Effector memory CD4-positive, alpha-beta T cell (primary cell): ENCODE results near the gene SATB2.

ENCODE experiments used
- DNase-seq, 3 donors: peaks; one replicate each; pipeline ENCODE4 v3.0.0-alpha.2; 2020
- H3K27ac ChIP-seq: 2 replicates; pipeline ENCODE4 v1.7.0; 2013; ENCODE audit warnings: mild to moderate bottlenecking, low read length, moderate library complexity; ENCODE audit not compliant: insufficient read depth, poor library complexity, severe bottlenecking
- H3K27me3 ChIP-seq: replicated peaks from 2 replicates; pipeline ENCODE4 v1.7.0; 2013; ENCODE audit warnings: mild to moderate bottlenecking, low read length; ENCODE audit not compliant: insufficient read depth, control insufficient read depth, poor library complexity, severe bottlenecking
- H3K36me3 ChIP-seq: 2 replicates; pipeline ENCODE4 v1.7.0; 2013; ENCODE audit warnings: mild to moderate bottlenecking, low read length, moderate library complexity; ENCODE audit not compliant: control insufficient read depth, insufficient read depth
- H3K4me1 ChIP-seq: 2 replicates; pipeline ENCODE4 v1.7.0; 2013; ENCODE audit warnings: low read length, mild to moderate bottlenecking; ENCODE audit not compliant: control insufficient read depth, insufficient read depth, poor library complexity, severe bottlenecking
- H3K4me3 ChIP-seq: 2 replicates; pipeline ENCODE4 v1.7.0; 2013; ENCODE audit warnings: low read length, low read depth, mild to moderate bottlenecking; ENCODE audit not compliant: insufficient read depth, poor library complexity, severe bottlenecking
- H3K9me3 ChIP-seq: 2 replicates; pipeline ENCODE4 v1.7.0; 2013; ENCODE audit warnings: mild to moderate bottlenecking, low read length, moderate library complexity; ENCODE audit not compliant: control insufficient read depth

The SATB2 gene

GRCh38 chr2:199452260-199452990 is 5.3 kb downstream of the SATB2 start:
- H3K4me1 ChIP-seq: peaks cover 17% of the 10 kb centered on the region
- peaks cover 51% of the 10 kb centered on the region for H3K27me3 ChIP-seq
- H3K27ac ChIP-seq: no peak overlapping the region
- no peak overlapping the region for H3K4me3 ChIP-seq
- no peaks in the 10 kb centered on the region for H3K9me3 ChIP-seq
- no peak for DNase-seq
- no peaks in the 10 kb centered on the region for H3K36me3 ChIP-seq

GRCh38 chr2:199449956-199450355 is 7.8 kb downstream of the SATB2 start:
- Histone ChIP-seq H3K9me3 (no peaks in the 10 kb centered on the region), H3K27ac (no peak overlapping the region), H3K4me1 (no peaks in the 10 kb centered on the region), H3K36me3 (no peaks in the 10 kb centered on the region), H3K27me3 (peaks cover 37% of the 10 kb centered on the region), H3K4me3 (no peak overlapping the region)
- DNase-seq: no peak

- H3K4me3 ChIP-seq: no peak overlapping the region
- no peaks in the 10 kb centered on the region for H3K9me3 ChIP-seq
- peaks cover 32% of the 10 kb centered on the region for H3K27me3 ChIP-seq
- no peaks in the 10 kb centered on the region for H3K4me1 ChIP-seq
- H3K27ac ChIP-seq: no peak overlapping the region
- H3K36me3 ChIP-seq: no peaks in the 10 kb centered on the region
- no peak for DNase-seq
Observed at GRCh38 chr2:199449455-199449854, 8.3 kb downstream of the SATB2 start.

DNA sequence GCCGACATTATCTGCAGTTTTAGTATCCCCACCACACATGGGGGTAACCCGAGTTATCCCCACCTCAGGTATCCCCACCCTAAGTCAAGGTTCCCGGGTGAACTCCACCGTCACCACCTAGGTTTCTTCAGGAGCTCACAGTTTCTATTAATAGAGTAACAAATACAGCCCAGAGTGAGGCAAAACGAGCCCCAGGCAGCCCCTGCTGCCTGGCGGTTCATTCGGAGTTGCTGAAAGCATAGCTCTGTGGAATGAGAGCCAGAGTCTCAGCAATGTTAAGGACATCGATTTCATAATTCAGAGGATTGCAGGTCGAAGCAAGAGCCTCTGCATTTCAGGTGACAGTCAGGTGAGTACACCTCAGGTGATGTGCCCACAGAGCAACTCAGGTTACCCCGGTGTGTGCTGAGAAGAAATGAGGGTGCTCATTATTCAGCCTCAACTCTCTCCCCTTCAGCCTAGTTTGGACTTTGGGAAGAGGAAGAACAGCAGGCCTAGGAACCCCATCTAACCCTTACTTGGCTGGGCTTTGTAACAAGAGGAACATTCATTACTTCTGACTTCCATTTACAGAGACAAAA is 10.7 kb downstream of the SATB2 start:
- no peak for DNase-seq
- no peak overlapping the region for H3K4me3 ChIP-seq
- no peaks in the 10 kb centered on the region for H3K4me1 ChIP-seq
- peaks cover 19% of the 10 kb centered on the region for H3K27me3 ChIP-seq
- H3K27ac ChIP-seq: no peak overlapping the region
- H3K36me3 ChIP-seq: no peaks in the 10 kb centered on the region
- H3K9me3 ChIP-seq: no peaks in the 10 kb centered on the region

DNA sequence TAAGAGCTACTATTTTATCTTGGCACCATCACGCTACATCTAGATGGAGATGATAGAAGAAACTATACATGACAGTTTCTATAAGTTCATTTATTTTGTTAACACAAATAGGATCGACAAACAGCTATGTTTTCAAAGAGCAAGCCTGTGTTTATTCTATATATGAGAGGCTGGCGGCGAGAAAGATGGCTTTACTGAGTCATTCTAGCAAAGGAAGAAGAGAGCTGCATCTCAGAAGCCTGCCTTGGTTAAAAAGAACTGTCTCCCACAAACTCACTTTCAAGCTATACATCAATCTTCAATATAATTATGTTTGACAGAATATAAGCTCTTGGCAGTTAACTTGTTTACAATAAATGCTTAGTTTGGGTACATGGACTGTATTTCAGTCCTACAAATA is 13.0 kb downstream of the SATB2 start:
- Histone ChIP-seq H3K36me3 (no peaks in the 10 kb centered on the region), H3K4me3 (no peak overlapping the region), H3K27me3 (peaks cover 10% of the 10 kb centered on the region), H3K4me1 (no peaks in the 10 kb centered on the region), H3K9me3 (no peaks in the 10 kb centered on the region), H3K27ac (no peak overlapping the region)
- DNase-seq: no peak

DNA sequence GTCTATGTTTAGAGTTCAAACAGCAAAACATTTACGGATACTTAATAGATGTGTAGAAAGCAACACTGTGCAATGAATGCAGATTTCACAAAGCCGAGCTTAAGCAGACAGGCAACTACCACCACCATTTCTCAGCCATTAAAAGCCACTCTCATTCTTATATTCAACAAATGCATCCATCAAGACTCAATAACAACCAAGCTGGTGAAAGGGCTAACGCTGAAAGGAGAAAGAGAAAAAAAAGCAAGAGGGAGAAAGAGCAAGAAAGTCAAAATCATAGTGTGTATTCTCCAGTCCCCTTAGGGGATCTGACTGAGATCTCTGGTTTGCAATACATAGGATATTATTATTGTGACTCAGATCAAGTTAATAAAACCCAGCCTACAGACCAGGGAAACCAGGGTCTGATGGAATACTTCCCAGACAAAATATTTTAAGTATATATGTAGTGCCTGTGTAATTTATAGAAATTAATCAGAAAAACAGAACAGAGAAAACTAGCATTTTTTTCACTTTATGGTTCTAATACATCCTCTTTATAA is 14.1 kb downstream of the SATB2 start:
- H3K9me3 ChIP-seq: no peaks in the 10 kb centered on the region
- H3K4me3 ChIP-seq: no peak overlapping the region
- no peak for DNase-seq
- no peak overlapping the region for H3K27ac ChIP-seq
- H3K27me3 ChIP-seq: peaks cover 9% of the 10 kb centered on the region
- no peaks in the 10 kb centered on the region for H3K4me1 ChIP-seq
- H3K36me3 ChIP-seq: no peaks in the 10 kb centered on the region

DNA sequence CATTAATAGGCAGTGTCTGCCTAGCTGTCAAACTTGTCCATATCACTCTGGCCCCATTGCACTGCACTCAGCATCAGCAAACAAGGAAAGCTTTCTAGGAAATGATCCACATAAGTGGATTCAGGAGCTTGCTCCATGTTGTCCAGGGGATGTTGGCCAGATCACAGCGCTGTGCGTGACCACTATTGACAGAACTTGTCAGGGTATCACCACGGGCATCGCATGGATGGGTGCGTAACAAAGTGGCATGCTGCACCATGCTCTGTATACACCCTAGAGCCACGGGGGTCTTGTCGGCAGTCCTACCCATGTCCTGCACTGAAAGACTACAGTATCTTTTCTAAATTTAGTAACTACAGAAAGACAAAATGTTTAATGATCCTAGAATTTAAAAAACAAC is 15.6 kb downstream of the SATB2 start:
- DNase-seq: no peak
- Histone ChIP-seq H3K27me3 (peaks cover 9% of the 10 kb centered on the region), H3K27ac (no peak overlapping the region), H3K36me3 (no peaks in the 10 kb centered on the region), H3K4me1 (no peaks in the 10 kb centered on the region), H3K4me3 (no peak overlapping the region), H3K9me3 (no peaks in the 10 kb centered on the region)

DNA sequence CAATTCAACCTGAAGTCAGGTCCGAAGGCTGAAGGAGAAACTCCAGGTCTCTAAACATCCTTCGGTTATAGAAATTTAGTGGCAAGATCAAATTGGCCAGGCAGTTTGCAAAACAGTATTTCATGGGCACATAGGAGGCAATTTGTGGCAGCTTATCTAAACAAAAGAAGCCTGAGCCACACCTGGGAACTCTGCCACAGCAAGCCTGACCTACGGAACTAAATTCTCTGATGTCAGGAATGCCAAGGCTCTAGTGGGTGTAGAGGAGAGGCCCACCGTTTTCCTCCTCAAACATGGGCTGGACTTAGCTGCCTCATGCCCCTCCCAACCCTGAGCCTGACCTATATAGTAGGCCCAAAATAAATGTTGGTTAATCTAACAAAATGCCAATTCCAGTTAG is 16.0 kb downstream of the SATB2 start:
- peaks cover 6% of the 10 kb centered on the region for H3K27me3 ChIP-seq
- no peak for DNase-seq
- H3K4me1 ChIP-seq: no peaks in the 10 kb centered on the region
- H3K27ac ChIP-seq: no peak overlapping the region
- no peaks in the 10 kb centered on the region for H3K36me3 ChIP-seq
- no peaks in the 10 kb centered on the region for H3K9me3 ChIP-seq
- no peak overlapping the region for H3K4me3 ChIP-seq

- Histone ChIP-seq H3K27ac (no peak overlapping the region), H3K4me1 (no peaks in the 10 kb centered on the region), H3K9me3 (no peaks in the 10 kb centered on the region), H3K36me3 (no peaks in the 10 kb centered on the region), H3K27me3 (no peaks in the 10 kb centered on the region), H3K4me3 (no peak overlapping the region)
- no peak for DNase-seq
Observed at GRCh38 chr2:199440118-199440517, 17.6 kb downstream of the SATB2 start.

DNA sequence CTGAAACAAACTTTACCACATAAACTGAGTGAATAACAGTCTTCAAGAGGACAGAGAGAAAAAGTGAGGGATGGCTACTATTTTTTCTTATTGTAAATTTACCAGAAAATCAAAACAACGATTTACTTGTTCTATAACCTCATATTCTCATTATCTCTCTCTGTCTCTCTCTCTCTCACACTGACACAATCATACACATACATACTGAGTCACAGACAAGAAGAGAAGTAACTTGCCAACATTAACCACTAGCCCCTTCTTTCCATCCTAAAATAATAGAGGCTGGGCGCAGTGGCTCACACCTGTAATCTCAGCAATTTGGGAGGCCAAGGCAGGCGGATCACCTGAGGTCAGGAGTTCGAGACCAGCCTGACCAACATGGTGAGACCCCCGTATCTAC is 18.2 kb downstream of the SATB2 start:
- no peak for DNase-seq
- Histone ChIP-seq H3K9me3 (no peaks in the 10 kb centered on the region), H3K27me3 (no peaks in the 10 kb centered on the region), H3K27ac (no peak overlapping the region), H3K4me1 (no peaks in the 10 kb centered on the region), H3K36me3 (no peaks in the 10 kb centered on the region), H3K4me3 (no peak overlapping the region)
